Suprapubic skin (tissue), 4 donors: ENCODE measurements around the gene TBC1D4.

Experiments used
- POLR2A ChIP-seq, 2 donors: fragments of 450-650 bp; IDR thresholded peaks; one replicate each; pipeline ENCODE4 v1.6.1; 2017; ENCODE audit warnings: antibody characterized with exemption in 2 of 2, mild to moderate bottlenecking in 2 of 2, moderate library complexity in 2 of 2
- POLR2AphosphoS5 ChIP-seq, 3 donors: sonication (generic); formaldehyde crosslinking; IDR thresholded peaks; one replicate each; pipeline ENCODE4 v1.6.1; 2017; ENCODE audit warnings: antibody characterized with exemption in 3 of 3

DNA sequence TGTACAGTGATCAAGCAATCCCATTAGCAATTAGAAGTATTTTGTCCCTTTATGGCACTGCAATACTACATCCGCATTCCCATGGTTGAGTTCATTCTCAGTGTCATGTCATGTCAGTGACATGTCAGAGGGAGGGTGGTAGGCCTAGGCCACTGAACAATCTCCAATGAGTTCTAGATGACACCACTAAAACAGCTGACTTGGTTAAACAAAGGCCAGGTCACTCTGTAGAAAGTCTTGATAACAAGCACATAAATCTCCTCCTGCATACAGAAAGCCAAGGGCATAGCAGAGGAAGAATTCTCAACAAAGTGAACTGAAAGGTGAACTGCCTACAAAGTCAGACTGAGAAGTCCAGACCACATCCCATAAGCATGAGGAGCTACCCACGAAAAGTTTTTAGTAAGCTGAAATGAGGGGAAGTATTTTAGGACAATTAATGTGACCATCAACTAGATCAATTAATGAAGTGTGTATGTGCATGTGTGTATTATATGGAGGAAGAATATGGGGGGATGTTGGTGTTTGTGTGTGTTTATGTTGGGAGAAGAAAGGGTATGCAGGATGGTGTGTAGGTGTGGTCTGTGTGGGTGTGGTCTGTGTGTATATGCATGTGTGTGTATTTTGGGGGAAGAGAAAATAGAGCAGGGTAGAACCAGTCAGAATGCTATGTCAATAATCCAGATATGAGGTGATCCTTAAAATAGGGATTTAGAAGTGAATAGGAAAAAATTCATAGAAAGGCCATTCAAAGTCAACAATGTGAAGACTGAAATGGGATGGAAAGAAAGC, 67.7 kb downstream of the TBC1D4 start:
- TF ChIP-seq POLR2AphosphoS5 (IDR thresholded peaks at IDR 0.05) (no peak), POLR2A (IDR thresholded peaks at IDR 0.05) (no peak)
